ENCODE results near the gene KRTAP22-1.

Gene KRTAP22-1

GRCh38 chr21:30642564-30642963 lies 41.7 kb downstream of the KRTAP22-1 start, which contains the start of gene KRTAP20-3:
Gene KRTAP20-3 (plus strand): TSS chr21:30642864.
- no peak within 1 kb of the TSS for H3K4me3 ChIP-seq (ENCODE audit: low read depth, low read length)
- no peak for TF ChIP-seq CTCF (IDR thresholded peaks at IDR 0.05; ENCODE audit: borderline replicate concordance, insufficient read depth, low read depth, low read length)

GRCh38 chr21:30646904-30647414 lies 46.1 kb downstream of the KRTAP22-1 start:
- no peak for TF ChIP-seq CTCF (IDR thresholded peaks at IDR 0.05; ENCODE audit: borderline replicate concordance, insufficient read depth, low read depth, low read length)
- H3K4me3 ChIP-seq (ENCODE audit: low read depth, low read length), result no peak overlapping the region
